ENCODE data around the gene ZNF684. TPM values are rescaled to one million over a fixed set of nuclear protein-coding genes. Genes with fewer than 3 reads are reported as not detected.
"Not testable (repeated sequence)": the region's sequence is repeated elsewhere in the genome, so short reads cannot be mapped to it uniquely, and the experiment has no call there.

ZNF684 gene
- total RNA-seq, 3 donors from 2014 or later: 3.0 to 4.2 (median 4.0) TPM

DNA sequence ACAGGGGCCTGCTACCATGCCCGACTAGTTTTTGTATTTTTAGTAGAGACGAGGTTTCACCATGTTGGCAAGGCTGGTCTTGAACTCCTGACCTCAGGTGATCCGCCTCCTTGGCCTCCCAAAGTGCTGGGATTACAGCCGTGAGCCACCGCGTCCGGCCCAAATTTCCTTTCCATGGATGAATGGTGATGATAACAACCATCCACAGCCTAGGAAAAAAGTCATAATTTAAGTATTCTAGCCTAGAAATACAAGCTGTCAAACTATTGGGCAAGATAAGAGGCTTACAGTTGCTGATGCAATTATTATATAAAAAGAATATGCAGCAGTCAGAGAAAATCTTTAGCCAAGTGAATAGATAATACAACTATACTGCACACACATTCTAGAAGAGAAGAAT, 23.4 kb downstream of the ZNF684 start:
- not testable (repeated sequence) for ATAC-seq; H3K27me3 Mint-ChIP-seq (ENCODE audit: low read depth); H3K36me3 Mint-ChIP-seq (ENCODE audit: insufficient read depth); DNase-seq; H3K4me3 Mint-ChIP-seq; H3K9me3 Mint-ChIP-seq; H3K4me1 Mint-ChIP-seq (ENCODE audit: low read depth)

- Mint-ChIP-seq H3K9me3 (no peaks in the 10 kb centered on the region), H3K4me1 (ENCODE audit: low read depth) (no peaks in the 10 kb centered on the region), H3K36me3 (ENCODE audit: insufficient read depth) (no peaks in the 10 kb centered on the region), H3K4me3 (no peak overlapping the region), H3K27me3 (ENCODE audit: low read depth) (peaks cover 5% of the 10 kb centered on the region)
- no peak for ATAC-seq
- DNase-seq: no peak
Observed at GRCh38 chr1:40556121-40556520, 24.7 kb downstream of the ZNF684 start.

DNA sequence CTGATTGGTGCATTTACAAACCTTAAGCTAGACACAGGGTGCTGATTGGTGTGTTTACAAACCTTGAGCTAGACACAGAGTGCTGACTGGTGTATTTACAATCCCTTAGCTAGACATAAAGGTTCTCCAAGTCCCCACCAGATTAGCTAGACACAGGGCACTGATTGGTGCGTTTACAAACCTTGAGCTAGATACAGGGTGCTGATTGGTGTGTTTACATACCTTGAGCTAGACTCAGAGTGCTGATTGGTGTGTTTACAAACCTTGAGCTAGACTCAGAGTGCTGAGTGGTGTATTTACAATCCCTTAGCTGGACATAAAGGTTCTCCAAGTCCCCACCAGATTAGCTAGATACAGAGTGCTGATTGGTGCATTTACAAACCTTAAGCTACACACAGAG, 26.8 kb downstream of the ZNF684 start:
- DNase-seq; H3K36me3 Mint-ChIP-seq (ENCODE audit: insufficient read depth); H3K4me3 Mint-ChIP-seq; H3K27me3 Mint-ChIP-seq (ENCODE audit: low read depth); H3K4me1 Mint-ChIP-seq (ENCODE audit: low read depth); ATAC-seq; H3K9me3 Mint-ChIP-seq: not testable (repeated sequence)

DNA sequence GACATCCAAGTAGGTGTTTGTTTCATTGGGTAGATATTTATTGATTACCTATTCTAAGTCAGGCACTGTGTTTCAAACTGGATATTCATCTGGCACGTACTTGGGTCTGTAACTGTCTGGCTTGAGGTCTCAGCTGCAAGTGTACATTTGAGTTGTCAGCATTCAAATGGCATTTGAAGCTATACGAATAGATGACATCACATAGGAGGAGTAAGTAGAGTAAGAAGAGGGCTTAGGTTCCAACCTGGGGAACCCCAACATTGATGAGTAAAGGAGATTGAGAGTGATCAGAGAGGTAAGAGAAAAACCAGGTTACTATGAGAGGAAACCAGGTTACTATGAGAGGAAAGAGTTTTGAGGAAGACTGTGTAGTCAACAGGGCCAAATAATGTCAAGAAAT, 30.7 kb downstream of the ZNF684 start:
- H3K36me3 Mint-ChIP-seq (ENCODE audit: insufficient read depth): no peaks in the 10 kb centered on the region
- no peaks in the 10 kb centered on the region for H3K9me3 Mint-ChIP-seq
- no peak for ATAC-seq
- H3K4me1 Mint-ChIP-seq (ENCODE audit: low read depth): no peaks in the 10 kb centered on the region
- no peak for DNase-seq
- no peak overlapping the region for H3K4me3 Mint-ChIP-seq
- H3K27me3 Mint-ChIP-seq (ENCODE audit: low read depth): peaks cover 16% of the 10 kb centered on the region

DNA sequence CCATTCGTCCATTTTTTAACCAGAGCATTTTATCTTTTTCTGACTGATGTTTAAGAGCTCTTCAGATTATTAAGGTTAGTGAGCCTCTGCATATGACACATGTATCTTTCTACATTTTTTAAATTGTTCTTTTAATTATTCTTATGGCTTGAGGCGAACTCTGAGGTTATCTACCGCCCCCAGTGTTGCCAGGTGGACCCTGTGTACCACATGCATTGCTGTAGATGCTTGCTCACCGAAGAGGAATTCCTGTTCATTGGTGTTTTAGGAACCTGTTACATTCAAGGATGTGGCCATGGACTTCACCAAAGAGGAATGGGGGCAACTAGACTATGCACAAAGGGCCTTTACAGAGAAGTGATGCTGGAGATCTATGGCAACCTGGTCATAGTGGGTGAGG, 31.8 kb downstream of the ZNF684 start:
- peaks cover 16% of the 10 kb centered on the region for H3K27me3 Mint-ChIP-seq (ENCODE audit: low read depth)

GRCh38 chr1:40564506-40564905, 33.1 kb downstream of the ZNF684 start:
- no peak for ATAC-seq
- no peak for DNase-seq
- Mint-ChIP-seq H3K4me1 (ENCODE audit: low read depth) (no peaks in the 10 kb centered on the region), H3K9me3 (no peaks in the 10 kb centered on the region), H3K36me3 (ENCODE audit: insufficient read depth) (no peaks in the 10 kb centered on the region), H3K27me3 (ENCODE audit: low read depth) (peaks cover 16% of the 10 kb centered on the region), H3K4me3 (no peak overlapping the region)

More for the DNA sequence above, 31.8 kb downstream of the ZNF684 start:
- ATAC-seq: no peak
- H3K4me1 Mint-ChIP-seq (ENCODE audit: low read depth): no peaks in the 10 kb centered on the region
- DNase-seq: no peak
- no peak overlapping the region for H3K4me3 Mint-ChIP-seq
- no peaks in the 10 kb centered on the region for H3K36me3 Mint-ChIP-seq (ENCODE audit: insufficient read depth)
- no peaks in the 10 kb centered on the region for H3K9me3 Mint-ChIP-seq

GRCh38 chr1:40564913-40565312, 33.5 kb downstream of the ZNF684 start:
- no peaks in the 10 kb centered on the region for H3K4me1 Mint-ChIP-seq (ENCODE audit: low read depth)
- no peak overlapping the region for H3K4me3 Mint-ChIP-seq
- H3K27me3 Mint-ChIP-seq (ENCODE audit: low read depth): peaks cover 13% of the 10 kb centered on the region
- no peaks in the 10 kb centered on the region for H3K36me3 Mint-ChIP-seq (ENCODE audit: insufficient read depth)
- H3K9me3 Mint-ChIP-seq: no peaks in the 10 kb centered on the region
- no peak for ATAC-seq
- DNase-seq: no peak

GRCh38 chr1:40567825-40568224, 36.4 kb downstream of the ZNF684 start:
- Mint-ChIP-seq H3K27me3 (ENCODE audit: low read depth) (peaks cover 18% of the 10 kb centered on the region), H3K4me3 (no peak overlapping the region), H3K9me3 (no peaks in the 10 kb centered on the region), H3K36me3 (ENCODE audit: insufficient read depth) (no peaks in the 10 kb centered on the region), H3K4me1 (ENCODE audit: low read depth) (no peaks in the 10 kb centered on the region)
- no peak for DNase-seq
- no peak for ATAC-seq

DNA sequence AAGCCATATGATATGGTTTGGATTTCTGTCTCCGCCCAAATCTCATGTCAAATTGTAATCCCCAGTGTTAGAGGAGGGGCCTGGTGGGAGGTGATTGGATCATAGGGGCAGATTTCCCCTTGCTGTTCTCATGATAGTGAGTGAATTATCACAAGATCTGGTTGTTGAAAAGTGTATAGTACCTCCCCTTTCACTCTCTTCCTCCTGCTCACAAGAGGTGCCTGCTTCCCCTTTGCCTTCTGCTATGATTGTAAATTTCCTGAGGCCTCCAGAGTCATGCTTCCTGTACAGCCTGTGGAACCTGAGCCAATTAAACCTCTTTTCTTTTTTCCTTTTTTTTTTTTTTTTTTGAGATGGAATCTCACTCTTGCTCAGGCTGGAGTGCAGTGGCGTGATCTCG, 43.4 kb downstream of the ZNF684 start:
- not testable (repeated sequence) for H3K4me1 Mint-ChIP-seq (ENCODE audit: low read depth)

DNA sequence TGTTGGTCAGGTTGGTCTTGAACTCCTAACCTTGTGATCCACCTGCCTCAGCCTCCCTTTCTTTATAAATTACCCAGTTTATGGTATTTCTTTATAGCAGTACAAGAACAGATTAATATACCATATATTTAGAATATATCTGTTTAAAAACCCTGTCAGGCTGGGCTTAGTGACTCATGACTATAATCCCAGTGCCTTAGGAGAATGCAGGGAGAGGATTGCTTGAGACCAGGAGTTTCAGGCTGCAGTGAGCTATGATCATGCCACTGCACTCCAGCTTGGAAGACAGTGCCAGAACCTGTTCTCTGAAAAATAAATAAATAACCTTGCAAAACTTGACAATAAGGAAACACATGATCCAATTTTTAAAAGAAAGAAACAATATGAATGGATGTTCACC, 43.9 kb downstream of the ZNF684 start:
- DNase-seq (no peak), ATAC-seq (no peak)
- Mint-ChIP-seq H3K9me3 (no peaks in the 10 kb centered on the region), H3K36me3 (ENCODE audit: insufficient read depth) (no peaks in the 10 kb centered on the region), H3K27me3 (ENCODE audit: low read depth) (peaks cover 12% of the 10 kb centered on the region), H3K4me3 (no peak overlapping the region), H3K4me1 (ENCODE audit: low read depth) (no peaks in the 10 kb centered on the region)

More for the DNA sequence above, 43.4 kb downstream of the ZNF684 start:
- not testable (repeated sequence) for H3K9me3 Mint-ChIP-seq; DNase-seq; H3K36me3 Mint-ChIP-seq (ENCODE audit: insufficient read depth); H3K4me3 Mint-ChIP-seq; ATAC-seq
- peaks cover 12% of the 10 kb centered on the region for H3K27me3 Mint-ChIP-seq (ENCODE audit: low read depth)

- no peak for ATAC-seq
- Mint-ChIP-seq H3K4me3 (no peak overlapping the region), H3K4me1 (ENCODE audit: low read depth) (no peaks in the 10 kb centered on the region), H3K9me3 (no peaks in the 10 kb centered on the region), H3K36me3 (ENCODE audit: insufficient read depth) (no peaks in the 10 kb centered on the region), H3K27me3 (ENCODE audit: low read depth) (peaks cover 4% of the 10 kb centered on the region)
- no peak for DNase-seq
Observed at GRCh38 chr1:40582116-40582515, 50.7 kb downstream of the ZNF684 start.

GRCh38 chr1:40583980-40584379, 52.5 kb downstream of the ZNF684 start:
- Mint-ChIP-seq H3K36me3 (ENCODE audit: insufficient read depth) (no peaks in the 10 kb centered on the region), H3K27me3 (ENCODE audit: low read depth) (peaks cover 1% of the 10 kb centered on the region), H3K4me1 (ENCODE audit: low read depth) (no peaks in the 10 kb centered on the region), H3K4me3 (no peak overlapping the region), H3K9me3 (no peaks in the 10 kb centered on the region)
- DNase-seq (no peak), ATAC-seq (peak; percentile 37 to 43)

- no peaks in the 10 kb centered on the region for H3K4me1 Mint-ChIP-seq (ENCODE audit: low read depth)
- H3K36me3 Mint-ChIP-seq (ENCODE audit: insufficient read depth): no peaks in the 10 kb centered on the region
- peaks cover 6% of the 10 kb centered on the region for H3K27me3 Mint-ChIP-seq (ENCODE audit: low read depth)
- no peaks in the 10 kb centered on the region for H3K9me3 Mint-ChIP-seq
- H3K4me3 Mint-ChIP-seq: no peak overlapping the region
- DNase-seq (no peak), ATAC-seq (no peak)
Observed at GRCh38 chr1:40588586-40588985, 57.1 kb downstream of the ZNF684 start.

DNA sequence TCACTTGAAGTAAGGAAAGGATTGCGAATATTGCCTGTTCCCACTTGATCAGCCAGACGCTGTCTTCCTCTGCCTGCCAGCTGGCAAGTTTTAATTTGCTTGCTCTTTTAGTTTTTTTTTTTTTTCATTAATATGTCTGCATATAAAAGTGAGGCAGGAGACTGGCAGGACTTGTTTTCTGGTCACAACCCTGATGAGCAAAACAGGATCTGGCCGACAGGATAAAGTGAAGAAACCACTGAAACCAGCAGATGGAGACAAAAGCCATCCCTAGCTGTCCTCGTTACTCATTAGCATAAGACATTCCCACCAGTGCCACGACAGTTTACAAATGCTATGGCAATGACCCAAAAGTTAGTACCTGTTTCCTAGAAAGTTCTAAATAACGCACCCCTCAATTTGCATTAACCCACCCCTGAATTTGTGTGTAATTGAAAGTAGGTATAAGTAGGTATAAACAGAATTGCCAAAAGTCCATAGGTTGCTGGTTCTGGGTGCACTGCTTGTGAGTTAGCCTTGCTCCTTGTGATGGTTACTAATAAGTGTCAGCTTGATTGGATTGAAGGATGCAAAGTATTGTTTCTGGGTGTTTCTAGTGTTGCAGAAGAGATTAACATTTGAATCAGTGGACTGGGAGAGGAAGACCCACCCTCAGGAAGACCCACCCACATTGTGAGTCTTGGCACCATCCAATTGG, 60.8 kb downstream of the ZNF684 start:
- no peaks in the 10 kb centered on the region for H3K4me1 Mint-ChIP-seq (ENCODE audit: low read depth)
- no peak for DNase-seq
- peaks cover 6% of the 10 kb centered on the region for H3K27me3 Mint-ChIP-seq (ENCODE audit: low read depth)
- H3K36me3 Mint-ChIP-seq (ENCODE audit: insufficient read depth): no peaks in the 10 kb centered on the region
- no peak overlapping the region for H3K4me3 Mint-ChIP-seq
- no peaks in the 10 kb centered on the region for H3K9me3 Mint-ChIP-seq
- peak in 1 of 2 donors; percentile 59 for ATAC-seq

- H3K4me1 Mint-ChIP-seq (ENCODE audit: low read depth): no peaks in the 10 kb centered on the region
- no peak for ATAC-seq
- DNase-seq: no peak
- no peaks in the 10 kb centered on the region for H3K9me3 Mint-ChIP-seq
- no peaks in the 10 kb centered on the region for H3K36me3 Mint-ChIP-seq (ENCODE audit: insufficient read depth)
- no peak overlapping the region for H3K4me3 Mint-ChIP-seq
- H3K27me3 Mint-ChIP-seq (ENCODE audit: low read depth): peaks cover 6% of the 10 kb centered on the region
Observed at GRCh38 chr1:40593449-40594186, 62.2 kb downstream of the ZNF684 start.

Measured in activated T-cell treated with anti-CD3 and anti-CD28 coated beads, Interleukin-2, amount 50 U/mL, for 4 hours (primary cell).